Measurements from ENCODE around the gene ADAMTS10. TPM values are rescaled to one million over a fixed set of nuclear protein-coding genes. Genes with fewer than 3 reads are reported as not detected.

Gene ADAMTS10
- total RNA-seq, 1 experiment from 2014 or later, result 10.2 TPM

DNA sequence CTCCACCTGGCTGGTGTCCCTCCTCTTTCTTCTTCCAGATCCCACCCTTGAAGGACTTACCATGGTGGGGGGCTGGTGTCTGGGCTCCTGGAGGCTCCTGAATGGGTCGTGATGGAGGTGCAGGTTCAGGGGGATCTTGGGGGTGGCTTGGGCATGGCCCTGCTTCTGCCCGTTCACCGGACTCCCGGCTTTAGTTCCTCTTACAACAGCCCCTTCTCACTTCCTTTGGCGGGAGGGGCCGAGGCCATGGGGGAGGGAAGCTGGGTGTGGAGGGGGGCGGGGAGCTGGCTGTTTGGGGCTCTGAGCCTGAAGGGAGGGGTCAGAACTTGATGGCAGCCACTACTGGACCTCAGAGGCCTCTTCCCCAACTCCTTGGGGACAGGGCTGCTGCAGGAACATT lies 33.3 kb downstream of the ADAMTS10 start, which contains the start of gene MYO1F:
MYO1F (minus strand) TSS at position 196 of the 400 bp plus-strand sequence; CDS start at position 63, 133 bp downstream.
- ATAC-seq (no peak), DNase-seq (ENCODE audit: low read depth, low spot score) (no peak)
- intact Hi-C loops (cut with micrococcal nuclease), result loop anchor here (5.0 to 10.0 kb wide), 2 partner anchors 225 to 312 kb away; no protein-coding TSS in a partner anchor
- no peaks in the 10 kb centered on the region for H3K36me3 ChIP-seq (ENCODE audit: control insufficient read depth in 1 of 2, insufficient read depth in 2 of 2, low read length in 2 of 2)
- no peaks in the 10 kb centered on the region for H3K79me2 ChIP-seq (ENCODE audit: insufficient read depth, low read length)
- no peaks in the 10 kb centered on the region for H3K9me2 ChIP-seq (ENCODE audit: insufficient read depth)
- no peak for TF ChIP-seq ZBTB33 (IDR thresholded peaks at IDR 0.05; ENCODE audit: extremely low read depth, insufficient replicate concordance, low read length)
- TF ChIP-seq EZH2 (IDR thresholded peaks at IDR 0.05), result no peak
- TF ChIP-seq CEBPB (IDR thresholded peaks at IDR 0.05; ENCODE audit: low read depth), result no peak
- TF ChIP-seq CTCF (IDR thresholded peaks at IDR 0.05 in 2 of 3, conservative IDR thresholded peaks at IDR 0.05 in 1 of 3; ENCODE audit: borderline replicate concordance in 1 of 3, insufficient read depth in 1 of 3, low read depth in 2 of 3, low read length in 2 of 3), result no peak
- TF ChIP-seq, protein P1, sequence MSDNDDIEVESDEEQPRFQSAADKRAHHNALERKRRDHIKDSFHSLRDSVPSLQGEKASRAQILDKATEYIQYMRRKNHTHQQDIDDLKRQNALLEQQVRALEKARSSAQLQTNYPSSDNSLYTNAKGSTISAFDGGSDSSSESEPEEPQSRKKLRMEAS (IDR thresholded peaks at IDR 0.05), result no peak
- no peak for TF ChIP-seq POLR2AphosphoS5 (IDR thresholded peaks at IDR 0.05; ENCODE audit: low read depth, low read length)
- TF ChIP-seq, protein P2, sequence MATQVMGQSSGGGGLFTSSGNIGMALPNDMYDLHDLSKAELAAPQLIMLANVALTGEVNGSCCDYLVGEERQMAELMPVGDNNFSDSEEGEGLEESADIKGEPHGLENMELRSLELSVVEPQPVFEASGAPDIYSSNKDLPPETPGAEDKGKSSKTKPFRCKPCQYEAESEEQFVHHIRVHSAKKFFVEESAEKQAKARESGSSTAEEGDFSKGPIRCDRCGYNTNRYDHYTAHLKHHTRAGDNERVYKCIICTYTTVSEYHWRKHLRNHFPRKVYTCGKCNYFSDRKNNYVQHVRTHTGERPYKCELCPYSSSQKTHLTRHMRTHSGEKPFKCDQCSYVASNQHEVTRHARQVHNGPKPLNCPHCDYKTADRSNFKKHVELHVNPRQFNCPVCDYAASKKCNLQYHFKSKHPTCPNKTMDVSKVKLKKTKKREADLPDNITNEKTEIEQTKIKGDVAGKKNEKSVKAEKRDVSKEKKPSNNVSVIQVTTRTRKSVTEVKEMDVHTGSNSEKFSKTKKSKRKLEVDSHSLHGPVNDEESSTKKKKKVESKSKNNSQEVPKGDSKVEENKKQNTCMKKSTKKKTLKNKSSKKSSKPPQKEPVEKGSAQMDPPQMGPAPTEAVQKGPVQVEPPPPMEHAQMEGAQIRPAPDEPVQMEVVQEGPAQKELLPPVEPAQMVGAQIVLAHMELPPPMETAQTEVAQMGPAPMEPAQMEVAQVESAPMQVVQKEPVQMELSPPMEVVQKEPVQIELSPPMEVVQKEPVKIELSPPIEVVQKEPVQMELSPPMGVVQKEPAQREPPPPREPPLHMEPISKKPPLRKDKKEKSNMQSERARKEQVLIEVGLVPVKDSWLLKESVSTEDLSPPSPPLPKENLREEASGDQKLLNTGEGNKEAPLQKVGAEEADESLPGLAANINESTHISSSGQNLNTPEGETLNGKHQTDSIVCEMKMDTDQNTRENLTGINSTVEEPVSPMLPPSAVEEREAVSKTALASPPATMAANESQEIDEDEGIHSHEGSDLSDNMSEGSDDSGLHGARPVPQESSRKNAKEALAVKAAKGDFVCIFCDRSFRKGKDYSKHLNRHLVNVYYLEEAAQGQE (IDR thresholded peaks at IDR 0.05; ENCODE audit: low read depth), result no peak
- no peak for TF ChIP-seq ZNF274 (IDR thresholded peaks at IDR 0.05; ENCODE audit: low read depth, low read length)
- no peak for TF ChIP-seq TCF7L2 (IDR thresholded peaks at IDR 0.05; ENCODE audit: borderline replicate concordance, extremely low read depth, insufficient read depth, insufficient read length)
- no peak for TF ChIP-seq EZH2phosphoT487 (IDR thresholded peaks at IDR 0.05; ENCODE audit: borderline replicate concordance)
- no peak for TF ChIP-seq ATF3 (IDR thresholded peaks at IDR 0.05)
- TF ChIP-seq CBX3 (IDR thresholded peaks at IDR 0.05; ENCODE audit: low read depth), result no peak
- no peak for TF ChIP-seq SIN3A (IDR thresholded peaks at IDR 0.05; ENCODE audit: low read depth)
- TF ChIP-seq ELF1 (IDR thresholded peaks at IDR 0.05; ENCODE audit: borderline replicate concordance, low read depth), result no peak
- no peak for TF ChIP-seq FOSL1 (IDR thresholded peaks at IDR 0.05; ENCODE audit: low read depth)
- TF ChIP-seq EGR1 (IDR thresholded peaks at IDR 0.05; ENCODE audit: low read depth), result no peak
- TF ChIP-seq ZFX (IDR thresholded peaks at IDR 0.05), result no peak
- TF ChIP-seq SP1 (IDR thresholded peaks at IDR 0.05; ENCODE audit: low read depth), result no peak
- TF ChIP-seq SRF (IDR thresholded peaks at IDR 0.05; ENCODE audit: low read depth), result no peak
- no peak for TF ChIP-seq YY1 (IDR thresholded peaks at IDR 0.05; ENCODE audit: extremely low read depth, insufficient replicate concordance, low read depth, low read length)
- ChIA-PET CTCF (interaction anchor here (2.1 to 5.3 kb wide), 2 partner anchors 20 to 223 kb away, joined by 10 to 41 read pairs; no protein-coding TSS in a partner anchor), RAD21 (ENCODE audit: low non-redundant PET in 1 of 2, low total read pairs in 2 of 2, uncharacterized antibody in 2 of 2, unreplicated experiment in 2 of 2) (no interaction called here), POLR2A (interaction anchor here (3.3 kb wide), 1 partner anchor 63 kb away, joined by 13 read pairs; the partner anchor contains the start of gene ZNF414)
- no TSS peak for BruUV-seq (replicated peaks)
- peaks cover 24 to 29% of the 10 kb centered on the region in 2 experiments for H3K4me1 ChIP-seq (ENCODE audit: control insufficient read depth in 1 of 2, insufficient read depth in 2 of 2, low read length in 2 of 2)
- no peak within 1 kb of the TSS for H3K4me3 ChIP-seq (replicated peaks in 1 of 2; ENCODE audit: low read depth in 1 of 2, low read length in 2 of 2)
- peaks cover 7% of the 10 kb centered on the region; the same call in 1 of the 2 replicates for H3K27me3 ChIP-seq (ENCODE audit: insufficient read depth, low read length)
- no peak within 1 kb of the TSS for H3K9ac ChIP-seq (ENCODE audit: low read length)
- no peaks in the 10 kb centered on the region for H3K9me3 ChIP-seq (ENCODE audit: control insufficient read depth in 1 of 2, insufficient read depth in 1 of 2, low read depth in 1 of 2, low read length in 2 of 2)
- H3K27ac ChIP-seq (ENCODE audit: low read depth, low read length), result no peak within 1 kb of the TSS
- no peaks in the 10 kb centered on the region for H4K20me1 ChIP-seq (ENCODE audit: insufficient read depth)
- no peak within 1 kb of the TSS for H2AFZ ChIP-seq (ENCODE audit: low read depth, low read length, poor library complexity, severe bottlenecking)
- H3K4me2 ChIP-seq (ENCODE audit: low read length), result peak within 1 kb of the TSS; percentile 47; the same call in 1 of the 2 replicates
